Islet precursor cell (in vitro differentiated cells): Measurements from ENCODE around the gene CD164L2.
A peak's percentile ranks its signal among the peaks of the same experiment; 100 is the strongest.
"Not testable (repeated sequence)": the region's sequence is repeated elsewhere in the genome, so short reads cannot be mapped to it uniquely, and the experiment has no call there.

Experiments used
- DNase-seq: peaks from one replicate; pipeline ENCODE4 v3.0.0-alpha.2; 2018

CD164L2 gene

DNA sequence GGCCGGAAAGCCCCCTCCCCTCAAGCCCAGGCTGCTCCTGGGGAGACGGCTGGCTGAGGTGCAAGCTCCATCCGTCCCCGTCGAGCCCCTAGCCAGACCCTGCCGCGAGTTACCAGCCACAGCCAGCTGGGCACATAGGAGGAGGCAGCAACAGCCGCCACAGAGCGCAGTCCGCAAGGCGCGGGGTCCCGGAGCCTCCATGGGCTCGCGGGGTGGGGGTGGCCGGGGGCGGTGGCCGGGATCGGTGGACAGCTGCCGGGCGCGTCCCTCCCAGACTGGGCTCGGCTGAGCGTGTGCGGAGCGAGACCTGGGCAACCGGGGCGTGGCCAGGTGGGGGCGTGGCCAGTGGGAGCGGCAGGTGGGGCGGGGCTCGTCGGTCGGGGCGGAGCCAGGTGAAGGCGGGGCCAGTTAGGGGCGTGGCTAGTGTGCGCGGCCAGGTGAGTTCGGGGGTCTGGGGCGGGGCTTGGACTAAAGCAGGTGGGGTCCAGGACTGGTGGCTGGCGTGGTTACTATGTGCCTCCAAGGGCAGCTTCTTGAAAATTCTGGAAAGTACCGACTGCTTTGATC, at the start of gene CD164L2:
TSS of gene CD164L2 (minus strand) at position 295 of the 567 bp plus-strand sequence. CDS start at position 201, 94 bp downstream.
- DNase-seq = peak; percentile 82

DNA sequence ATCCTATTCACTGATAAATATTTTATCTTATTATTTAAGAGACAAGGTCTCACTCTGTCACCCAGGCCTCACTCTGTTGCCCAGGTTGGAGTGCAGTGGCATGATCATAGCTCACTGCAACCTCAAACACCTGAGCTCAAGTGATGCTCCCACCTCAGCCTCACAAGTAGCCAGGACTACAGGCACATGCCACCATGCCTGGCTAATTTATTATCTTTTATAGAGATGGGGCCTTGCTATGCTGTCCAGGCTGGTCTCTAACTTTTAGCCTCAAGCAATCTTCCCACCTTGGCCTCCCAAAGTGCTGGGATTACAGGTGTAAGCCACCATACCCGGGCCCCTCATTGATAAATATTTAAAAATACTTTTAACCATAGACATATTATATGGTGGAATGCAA, 49.6 kb upstream of the CD164L2 start:
- DNase-seq = not testable (repeated sequence)

DNA sequence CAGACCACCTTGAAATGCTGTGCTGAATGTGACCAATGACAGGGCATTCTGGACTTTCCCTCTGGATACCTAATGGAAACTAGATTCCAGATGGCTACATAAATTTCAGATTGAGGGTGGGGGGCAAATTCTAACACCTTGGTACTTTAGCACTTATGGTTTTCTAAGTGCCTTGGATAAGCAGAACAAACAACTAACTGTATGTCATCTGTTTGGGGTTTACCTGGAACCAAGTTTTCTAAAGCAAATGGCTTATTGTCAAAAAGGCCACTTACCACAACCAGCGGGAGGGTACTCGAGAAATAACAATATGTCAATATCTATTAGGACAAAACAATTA, 48.4 kb upstream of the CD164L2 start:
- DNase-seq = no peak

DNA sequence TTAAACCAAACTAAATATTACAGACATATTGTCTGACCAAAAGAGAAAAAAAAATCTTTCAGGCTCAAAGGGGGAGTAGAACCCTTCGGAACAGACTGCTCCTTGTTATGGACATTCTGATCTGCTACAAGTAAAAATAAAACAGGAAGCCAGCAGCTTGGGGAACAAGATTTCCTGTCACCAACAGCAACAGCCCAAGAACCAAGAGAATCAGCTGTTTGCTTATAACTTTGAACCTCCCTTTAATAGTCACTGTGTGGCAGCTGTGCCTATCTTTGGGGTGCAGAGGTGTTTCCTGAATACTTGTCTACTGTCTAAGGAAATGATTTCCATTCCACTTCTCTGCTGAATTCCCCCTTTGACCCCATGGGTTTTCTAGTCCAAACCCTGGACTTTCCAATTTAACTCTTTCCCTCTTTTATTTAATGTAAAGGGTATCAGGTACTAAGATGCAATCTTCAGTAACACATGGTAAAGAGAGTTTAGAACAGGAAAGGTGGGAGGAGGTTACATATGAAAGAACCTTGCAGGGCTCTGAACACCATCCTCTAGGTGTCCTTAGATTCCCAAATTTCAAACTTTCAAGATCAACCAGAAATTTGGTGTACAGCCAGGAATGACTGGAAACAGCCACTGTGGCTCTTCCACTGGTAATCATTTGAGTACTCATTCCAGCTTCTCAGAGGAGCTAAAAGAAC, 47.9 kb upstream of the CD164L2 start:
- DNase-seq = no peak

DNA sequence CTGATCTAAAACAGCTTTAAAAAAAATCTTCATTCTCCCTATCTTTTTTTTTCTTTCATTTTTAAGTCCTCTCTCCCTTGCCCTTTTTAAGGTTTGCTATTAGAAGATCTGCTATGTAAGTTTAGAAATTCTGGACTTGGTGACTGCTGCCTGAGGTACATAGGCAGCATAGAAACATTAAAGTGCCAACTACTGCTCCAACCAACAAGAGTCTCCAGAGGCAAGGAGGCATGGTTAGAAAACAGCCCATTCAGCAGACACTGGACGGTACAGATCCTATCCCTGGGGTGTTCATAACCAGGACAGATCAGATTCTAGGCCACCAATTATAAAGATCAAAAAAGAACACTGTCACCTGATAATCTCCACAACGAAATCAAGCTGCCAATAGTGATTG, 45.9 kb upstream of the CD164L2 start:
- DNase-seq = no peak

DNA sequence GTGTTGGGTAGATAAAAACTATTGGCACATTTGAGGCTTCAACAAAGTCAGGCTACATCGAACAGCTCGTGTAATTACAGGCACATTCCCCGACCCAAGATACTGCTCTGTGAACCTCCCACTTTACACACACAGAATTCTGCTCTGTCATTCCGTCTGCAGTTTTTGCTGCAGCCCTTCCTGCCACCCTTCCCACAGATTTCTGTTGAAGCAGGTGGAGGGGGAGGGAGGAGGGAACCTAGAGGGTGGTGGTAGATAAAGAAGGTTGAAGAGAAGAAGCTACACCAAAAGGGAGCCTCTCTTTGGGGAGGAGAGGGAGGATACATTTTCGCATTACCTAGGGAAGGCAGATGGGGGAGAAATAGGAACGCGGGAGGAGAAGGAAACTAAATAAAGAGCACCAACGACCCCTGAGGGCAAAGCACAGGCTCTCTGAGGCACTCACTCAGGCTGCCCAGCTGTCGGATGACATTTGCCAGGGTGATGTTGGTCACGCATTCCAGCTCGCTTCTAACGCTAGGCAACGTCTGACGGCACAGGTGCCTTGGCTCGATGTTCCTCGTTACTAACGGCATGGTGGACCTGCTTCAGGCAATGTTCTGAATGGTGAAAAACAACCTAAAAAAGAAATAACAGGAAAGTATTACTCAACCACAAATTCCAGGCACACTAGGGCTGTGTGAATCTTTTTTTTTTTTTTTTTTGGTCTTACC, 45.3 kb upstream of the CD164L2 start:
- peak; percentile 84 for DNase-seq

DNA sequence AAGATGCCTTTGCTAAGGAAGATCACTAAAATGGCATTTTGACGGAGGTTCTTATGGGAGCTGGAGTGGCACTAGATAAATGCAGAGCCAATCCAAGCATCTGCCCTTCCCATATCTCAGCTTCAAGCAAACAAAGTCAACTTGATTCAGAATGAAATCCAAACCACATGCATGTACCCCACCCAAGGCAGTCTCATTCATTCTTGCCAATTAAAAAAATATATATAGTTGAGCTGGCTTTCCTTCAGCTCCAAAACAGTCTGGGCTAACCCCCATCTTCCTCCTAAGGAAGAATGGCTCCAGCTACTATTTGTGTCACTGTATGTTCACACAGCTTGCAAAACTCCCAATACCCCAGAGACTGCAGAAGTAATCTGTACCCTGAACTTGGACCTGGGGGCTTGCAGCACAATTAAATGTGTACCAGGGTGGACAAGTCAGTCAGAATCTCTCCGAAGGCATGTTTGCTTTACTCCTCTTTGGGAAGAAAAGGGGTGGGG, 44.7 kb upstream of the CD164L2 start:
- DNase-seq = no peak

DNA sequence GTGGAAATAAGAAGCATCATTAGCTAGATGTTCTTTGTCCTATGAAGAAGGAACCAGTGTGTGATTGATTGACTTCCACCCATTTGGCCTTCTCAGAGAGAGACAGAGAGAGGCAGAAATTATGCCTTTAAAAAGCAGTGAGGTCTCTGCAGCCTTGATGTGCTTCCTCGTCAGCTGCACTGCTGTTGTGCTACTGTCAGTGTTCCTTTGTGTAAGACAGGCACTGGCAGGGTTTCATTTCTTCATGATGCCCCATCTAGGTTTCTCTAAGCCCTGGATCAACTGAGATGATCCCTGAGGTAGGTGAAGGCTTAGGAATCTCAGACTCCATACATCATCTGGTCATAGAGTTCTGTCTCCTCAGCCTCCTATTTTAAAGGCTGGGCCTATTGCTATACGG, 44.2 kb upstream of the CD164L2 start:
- DNase-seq = no peak

DNA sequence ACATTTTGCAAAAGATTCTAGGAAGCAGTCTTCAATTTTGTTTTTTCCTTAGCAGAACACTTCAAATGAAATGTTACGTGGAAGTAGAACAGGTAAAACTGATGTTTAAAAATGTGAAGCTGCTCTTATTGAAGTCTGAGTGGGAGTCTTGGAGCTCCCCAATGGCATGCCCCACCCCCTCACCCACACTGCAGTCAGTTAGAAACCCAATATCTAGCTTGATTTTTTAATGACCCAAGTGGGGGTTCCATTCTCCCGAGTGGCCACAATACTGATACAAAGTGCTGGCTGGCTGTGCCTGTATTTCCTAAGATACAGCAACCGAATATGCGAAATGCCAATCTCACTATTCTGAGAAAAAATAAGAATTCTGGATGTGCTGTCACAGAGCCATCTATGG, 40.6 kb upstream of the CD164L2 start:
- DNase-seq = no peak

DNA sequence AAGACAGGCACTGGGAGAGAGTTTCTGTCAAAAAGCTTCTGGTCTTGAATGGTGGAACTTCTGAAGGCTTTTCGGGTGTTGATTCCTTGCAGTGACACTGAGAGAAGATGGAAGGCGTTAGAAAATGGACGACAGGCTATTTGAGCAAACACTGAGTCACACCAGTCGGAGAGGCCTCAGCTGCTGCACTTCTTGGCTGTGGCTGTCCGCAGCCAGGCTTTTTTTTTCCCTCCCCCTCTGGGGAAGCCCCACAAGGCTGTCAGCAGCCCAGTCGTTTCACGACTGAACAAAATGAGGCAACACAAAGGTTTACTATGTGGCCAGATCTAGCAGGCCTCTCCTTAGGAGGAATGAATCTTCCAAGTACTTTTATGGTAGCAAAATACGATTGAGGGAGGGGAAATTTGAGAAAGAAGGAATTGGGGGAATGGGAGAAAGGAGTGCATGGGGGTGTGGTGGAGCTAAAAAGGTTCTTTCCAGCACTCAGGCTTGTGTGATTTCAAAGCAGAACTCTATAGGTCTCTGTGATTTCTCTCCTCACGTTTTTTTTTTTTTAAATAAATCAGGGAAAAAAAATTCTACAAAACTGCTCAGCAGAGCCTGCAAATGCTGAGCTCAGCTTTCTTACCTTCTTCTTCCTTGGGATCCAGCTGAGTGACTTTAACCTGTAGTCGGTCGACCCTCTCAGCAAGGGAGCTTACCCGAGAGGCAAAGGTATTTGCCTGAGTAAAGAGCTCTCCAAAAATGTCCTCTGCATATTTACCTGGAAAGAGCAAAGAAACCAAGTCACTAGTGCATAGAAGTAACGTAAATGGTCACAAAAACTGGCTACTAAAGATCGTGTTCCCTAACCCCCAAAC, 35.4 kb upstream of the CD164L2 start:
- DNase-seq = peak; percentile 86

DNA sequence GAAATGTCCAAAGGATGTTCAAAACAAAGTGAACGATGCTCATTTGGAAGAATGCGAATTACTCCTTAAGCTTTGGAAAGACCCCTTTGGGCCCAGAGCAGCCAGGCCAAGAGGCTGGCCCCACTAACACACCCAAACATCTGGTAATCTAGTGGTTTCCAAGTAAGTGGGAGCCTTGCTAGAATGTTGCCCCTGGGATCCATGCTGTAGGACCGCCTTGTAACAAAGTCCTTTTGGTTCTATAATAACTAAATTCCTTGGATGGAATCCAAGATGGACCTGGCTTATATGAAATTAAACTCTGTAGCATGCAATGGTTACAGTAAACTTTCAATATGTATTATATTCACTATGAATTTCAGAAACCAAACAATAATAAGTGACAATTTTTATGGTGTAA, 34.6 kb upstream of the CD164L2 start:
- no peak for DNase-seq

DNA sequence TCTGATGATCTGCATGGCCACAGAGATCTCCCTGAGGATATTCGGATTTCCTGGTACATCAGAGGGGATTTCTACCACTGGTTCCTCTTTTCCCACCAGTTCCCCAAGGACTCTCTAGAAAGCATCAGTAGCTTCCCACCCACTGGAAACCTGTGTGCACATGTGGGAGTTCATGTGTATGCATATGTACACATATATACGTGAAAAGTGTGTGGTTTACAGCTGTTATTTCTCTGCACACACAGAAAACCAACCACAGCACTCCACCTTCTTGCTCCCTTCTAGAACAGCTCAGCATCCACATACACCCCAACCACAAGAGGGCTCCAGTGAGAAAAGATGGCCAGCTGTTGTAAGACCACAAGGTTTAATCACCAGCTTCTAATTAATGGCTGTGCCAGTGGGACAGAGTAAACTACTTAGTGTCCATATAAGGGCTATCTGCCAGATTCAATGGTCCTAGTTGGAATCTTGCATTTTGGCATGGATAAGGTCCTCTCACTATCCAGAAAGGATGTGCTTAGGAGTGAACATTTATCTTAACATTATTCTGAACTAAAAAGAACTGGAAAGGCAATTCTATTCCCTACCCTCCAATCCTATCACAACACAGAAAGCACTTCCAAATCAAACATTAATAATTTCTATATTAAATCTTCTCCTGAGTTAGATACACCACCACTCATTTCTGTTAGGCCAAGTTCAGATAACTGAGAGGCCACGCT, 33.4 kb upstream of the CD164L2 start:
- DNase-seq = peak; percentile 80

DNA sequence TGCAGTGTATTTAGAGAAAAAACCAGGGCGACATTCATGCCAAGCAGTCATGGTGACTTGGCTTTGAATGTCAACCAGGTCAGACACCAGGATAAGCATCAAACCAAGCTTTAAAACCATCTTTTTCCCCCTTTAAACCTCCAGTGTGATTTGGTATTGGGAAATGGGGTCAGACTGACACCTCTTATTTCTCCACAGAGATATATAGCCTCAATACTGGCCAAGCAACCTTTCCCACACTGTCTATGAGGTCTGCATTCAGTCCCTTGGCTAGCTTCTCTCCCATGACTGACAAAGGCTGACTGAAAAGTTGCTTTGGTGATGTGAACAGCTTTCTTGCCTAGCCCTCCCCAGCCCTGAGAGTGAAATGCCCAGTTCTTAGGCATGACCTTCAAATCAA, 31.0 kb upstream of the CD164L2 start:
- DNase-seq = no peak

DNA sequence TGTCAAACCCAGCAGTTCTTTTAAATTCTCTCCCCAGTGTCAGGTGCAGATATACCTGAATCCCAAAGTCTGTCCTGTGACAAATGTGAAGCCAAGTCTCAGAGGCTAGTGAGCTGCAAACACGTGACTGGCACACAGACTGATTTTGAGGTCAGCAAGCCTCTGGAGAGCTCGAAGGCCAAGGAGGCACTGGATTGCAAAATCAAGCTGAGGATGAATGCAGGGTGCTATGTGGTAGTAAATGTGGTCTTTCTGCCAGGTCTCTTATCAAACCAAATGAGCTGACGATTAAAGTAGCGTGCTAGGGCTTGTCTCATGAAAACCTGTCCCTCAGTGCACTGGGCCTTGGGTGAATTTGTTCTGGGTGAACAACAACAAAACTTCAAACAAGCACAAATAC, 29.9 kb upstream of the CD164L2 start:
- no peak for DNase-seq

DNA sequence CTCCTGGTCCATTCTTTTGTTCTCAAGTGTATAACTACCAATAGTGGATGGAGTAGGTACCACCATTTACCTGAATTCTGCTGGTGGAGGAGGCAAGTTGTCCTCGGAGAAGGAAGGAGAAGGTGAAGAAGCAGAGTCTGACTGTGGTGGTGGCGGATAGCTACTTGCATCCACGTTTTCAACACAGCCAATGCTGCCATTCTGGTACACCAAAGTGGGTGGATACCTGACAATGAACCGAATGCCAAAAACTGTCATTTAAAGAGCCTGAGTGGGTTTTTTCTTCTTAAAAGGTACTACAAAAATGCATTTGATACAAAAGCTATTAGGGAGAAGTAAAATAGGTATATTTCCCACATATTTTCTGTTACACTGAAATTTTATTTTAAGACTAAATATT, 29.4 kb upstream of the CD164L2 start:
- DNase-seq = no peak

DNA sequence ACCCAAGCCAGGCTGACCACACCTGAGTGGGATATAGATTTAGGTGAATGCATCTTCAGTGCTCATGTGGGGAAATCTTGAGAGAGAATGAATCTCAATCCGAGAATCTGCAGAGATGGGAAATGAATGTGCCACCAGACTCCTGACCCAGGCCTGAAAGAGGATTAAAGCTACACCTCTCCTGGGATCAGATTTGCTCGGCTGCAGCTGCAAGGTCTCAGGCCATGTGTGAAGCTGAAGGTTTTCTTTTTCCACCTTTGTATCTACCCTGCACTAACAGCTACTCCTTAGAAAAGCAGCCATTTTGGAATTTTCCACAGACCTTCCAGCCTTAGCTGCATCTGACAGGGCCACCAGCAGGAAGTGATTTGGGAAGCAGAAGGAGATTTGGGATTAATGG, 27.6 kb upstream of the CD164L2 start:
- no peak for DNase-seq

DNA sequence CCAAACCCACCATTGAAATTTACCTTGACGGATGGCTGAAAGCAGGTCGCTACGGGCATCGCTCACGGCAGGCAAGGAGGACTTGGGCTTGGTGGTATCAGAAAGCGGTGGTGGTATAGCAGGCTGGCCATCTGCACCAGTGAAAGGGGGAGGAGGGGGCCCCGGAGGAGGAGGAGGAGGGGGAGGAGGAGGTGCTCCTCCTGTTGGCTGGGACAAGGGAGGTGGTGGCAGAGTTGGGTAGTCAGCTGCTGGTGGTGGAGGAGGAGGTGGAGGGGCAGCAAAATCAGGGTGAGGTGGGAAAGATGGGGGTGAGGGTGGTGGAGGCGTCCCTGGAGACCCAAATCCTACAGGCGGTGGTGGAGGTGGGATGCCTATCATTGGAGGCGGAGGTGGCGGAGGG, 26.5 kb upstream of the CD164L2 start:
- DNase-seq = no peak

DNA sequence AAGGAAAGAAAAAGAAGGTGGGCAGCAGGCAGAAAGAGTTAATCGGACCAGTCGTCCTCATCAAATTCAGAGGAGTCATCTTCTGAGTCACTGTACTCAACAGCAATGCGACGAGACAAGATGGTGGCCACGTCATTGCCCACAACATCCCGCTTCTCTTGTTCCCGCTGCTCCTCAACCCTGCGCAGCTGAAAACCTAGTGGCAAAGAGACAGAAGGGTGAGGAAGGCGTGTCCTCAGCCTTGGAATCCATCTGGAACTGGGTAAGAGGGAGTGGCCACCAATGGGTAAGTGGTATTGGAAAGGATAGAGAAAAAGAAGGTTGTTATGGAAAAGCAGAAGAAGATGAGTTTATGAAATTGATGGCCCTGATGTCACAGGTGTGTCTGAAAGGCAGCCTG, 25.0 kb upstream of the CD164L2 start:
- DNase-seq = no peak

DNA sequence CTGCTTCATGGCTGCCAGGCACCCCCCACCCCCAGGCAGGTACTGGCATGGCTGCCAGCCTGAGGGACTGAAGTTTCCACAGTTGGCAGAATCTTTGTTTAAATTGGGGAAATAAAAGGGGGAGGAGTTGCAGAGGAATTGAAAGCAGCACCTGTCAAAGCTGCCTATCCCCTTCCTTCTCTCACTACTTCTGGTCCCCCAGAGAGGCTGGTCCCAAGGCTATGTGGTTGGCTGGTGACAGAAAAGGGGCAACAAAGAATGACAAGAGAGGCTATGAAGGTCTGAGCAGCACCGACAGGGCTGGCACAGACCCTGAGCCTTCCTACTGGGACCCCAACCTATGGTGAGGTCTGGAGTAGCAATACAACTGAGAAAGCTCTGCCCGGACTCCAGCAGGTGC, 23.7 kb upstream of the CD164L2 start:
- DNase-seq = not testable (repeated sequence)

DNA sequence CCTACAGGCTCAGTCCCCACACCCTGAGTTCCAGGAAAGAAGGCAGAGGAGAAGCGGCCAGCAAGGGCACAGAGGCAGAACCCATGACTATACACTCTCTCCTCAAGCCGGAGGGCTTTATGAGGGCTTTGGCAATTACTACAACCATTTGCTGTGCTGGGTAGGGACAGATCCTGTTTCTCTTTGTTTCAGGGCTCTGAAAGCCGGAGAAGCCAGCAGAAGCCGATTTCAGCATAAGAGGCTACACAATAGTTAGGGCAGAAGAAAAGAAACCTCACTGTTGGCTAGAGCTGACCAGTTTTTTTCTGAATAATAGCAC, 23.2 kb upstream of the CD164L2 start:
- no peak for DNase-seq

DNA sequence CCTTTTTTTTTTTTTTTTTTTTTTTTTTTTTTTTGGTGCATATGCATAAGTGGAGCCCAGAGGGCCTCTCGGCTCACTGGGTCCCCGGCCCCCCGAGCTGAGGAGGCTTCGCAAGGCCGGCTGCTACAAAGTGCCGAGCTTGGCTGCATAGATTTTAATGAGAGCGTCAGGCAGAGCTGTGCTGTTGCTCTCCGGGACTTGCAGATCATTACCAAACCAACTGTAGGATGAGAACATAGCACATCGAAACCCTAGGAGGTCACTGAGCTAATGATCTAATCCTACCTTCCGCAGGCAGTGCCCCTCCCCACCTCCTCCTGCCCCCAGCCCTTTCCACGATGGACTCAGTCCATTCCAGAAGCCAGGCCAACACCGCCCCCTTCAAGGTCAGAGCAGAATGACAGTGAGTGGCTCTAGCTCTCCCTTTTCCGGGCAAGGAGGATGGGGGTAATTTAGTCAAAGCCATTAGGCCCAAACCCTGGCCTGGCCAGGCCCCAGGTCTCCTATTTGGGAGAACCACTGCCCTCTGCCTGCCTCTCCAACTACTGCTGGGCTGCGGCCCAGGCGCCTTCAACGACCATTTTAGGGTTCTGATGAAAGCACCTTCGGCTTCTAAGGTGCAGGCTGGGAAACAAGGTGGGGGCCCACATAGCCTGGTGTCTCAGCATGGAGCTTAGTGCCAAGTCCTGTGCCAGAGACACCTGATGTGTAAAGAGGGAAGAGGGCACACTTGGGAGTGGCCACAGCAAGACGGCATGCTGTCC, 22.6 kb upstream of the CD164L2 start:
- DNase-seq = peak; percentile 83

DNA sequence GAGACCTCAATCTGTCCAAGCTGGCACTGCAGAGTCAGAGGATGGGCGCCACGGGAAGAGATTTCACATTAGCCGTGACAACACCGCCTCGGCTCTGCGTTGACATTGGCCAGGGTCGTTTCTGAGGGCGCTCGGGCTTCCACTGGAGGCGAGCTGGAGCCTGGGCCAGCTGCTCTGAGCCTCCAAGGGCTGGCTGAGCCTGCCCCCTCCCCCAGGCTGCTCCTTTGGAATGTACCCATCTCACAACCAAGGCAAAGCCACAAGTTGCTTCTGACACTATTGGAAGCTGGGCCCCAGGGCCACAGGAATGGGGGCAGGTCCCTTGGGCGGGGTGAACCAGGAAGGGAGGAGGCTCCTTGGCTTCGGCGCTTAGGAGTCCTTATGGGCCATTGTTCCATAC, 21.9 kb upstream of the CD164L2 start:
- peak; percentile 95 for DNase-seq
